HCT116 (cell line): ENCODE measurements around the gene TOLLIP. TPM values are rescaled to one million over a fixed set of nuclear protein-coding genes. Genes with fewer than 3 reads are reported as not detected.

Experiments used
- ATAC-seq: fragments of 200-7000 bp; cut with Tn5 transposase; 2 replicates; pipeline ENCODE4 v1.9.1; 2020; ENCODE audit warnings: mild to moderate bottlenecking, moderate library complexity
- BruUV-seq: library from RNA; stranded (reverse); fragments of 400-500 nt; replicated peaks from 2 replicates; lab custom pipeline; 2021; lab: Mats Ljungman, UMichigan
- CTCF ChIA-PET: fragments of 300-600 bp; sonication (Branson Sonifier 250); formaldehyde crosslinking; loops from one replicate; lab custom pipeline; 2021; ENCODE audit warnings: antibody characterized with exemption; lab: Charles Lee
- POLR2A ChIA-PET: fragments of 300-600, 350-600 bp; sonication (Branson Sonifier 250); formaldehyde crosslinking; loops from one replicate; lab custom pipeline; 2021; ENCODE audit warnings: antibody characterized with exemption; lab: Charles Lee
- RAD21 ChIA-PET, 2 experiments: fragments of 300-600 bp; sonication (Branson Sonifier 250); formaldehyde crosslinking; loops; one replicate each; lab custom pipeline; 2023; ENCODE audit warnings: low total read pairs in 2 of 2; ENCODE audit not compliant: uncharacterized antibody in 2 of 2, unreplicated experiment in 2 of 2, low non-redundant PET in 1 of 2; lab: Charles Lee
- DNase-seq: peaks from one replicate; pipeline ENCODE4 v3.0.0-alpha.2; 2010; ENCODE audit warnings: low read depth, low spot score
- H2AFZ ChIP-seq: fragments of 200-600 bp; shearing (Covaris generic), sonication (generic); 2 replicates; pipeline ENCODE4 v1.6.1; 2017; ENCODE audit warnings: low read depth, mixed run types, mixed read lengths, antibody characterized with exemption, low read length; ENCODE audit not compliant: poor library complexity, severe bottlenecking
- H3K27ac ChIP-seq: 2 replicates; pipeline ENCODE4 v1.5.1; 2012; ENCODE audit warnings: low read depth, low read length
- H3K27me3 ChIP-seq: fragments of 200-600 bp; sonication (generic); 2 replicates; pipeline ENCODE4 v1.6.1; 2016; ENCODE audit warnings: mixed run types, low read length, mixed read lengths; ENCODE audit not compliant: insufficient read depth
- H3K36me3 ChIP-seq, 2 experiments: fragments of 200-500 bp in 1 of 2; fragments of 200-600 bp in 1 of 2; sonication (Bioruptor generic) in 1 of 2; sonication (generic) in 1 of 2; 2 replicates each; pipeline versions ENCODE4 v1.5.1 to v1.6.1; 2014 to 2016; ENCODE audit warnings: low read length in 2 of 2, inconsistent platforms in 1 of 2, mixed read lengths in 1 of 2, mixed run types in 1 of 2; ENCODE audit not compliant: insufficient read depth in 2 of 2, control insufficient read depth in 1 of 2
- H3K4me1 ChIP-seq, 2 experiments: fragments of 200-600 bp in 1 of 2; sonication (generic) in 1 of 2; 2 replicates each; pipeline versions ENCODE4 v1.5.1 to v1.6.1; 2012 to 2017; ENCODE audit warnings: low read length in 2 of 2, inconsistent platforms in 1 of 2, mild to moderate bottlenecking in 1 of 2, mixed read lengths in 1 of 2, mixed run types in 1 of 2, moderate library complexity in 1 of 2; ENCODE audit not compliant: insufficient read depth in 2 of 2, control insufficient read depth in 1 of 2
- H3K4me2 ChIP-seq: fragments of 200-600 bp; sonication (generic); 2 replicates; pipeline ENCODE4 v1.6.1; 2017; ENCODE audit warnings: mixed run types, low read length, mixed read lengths
- H3K4me3 ChIP-seq, 2 experiments: fragments of 200-600 bp in 1 of 2; sonication (generic) in 1 of 2; replicated peaks in 1 of 2; 2 replicates each; pipeline ENCODE4 v1.5.1; 2011 to 2016; ENCODE audit warnings: low read length in 2 of 2, control low read depth in 1 of 2, low read depth in 1 of 2, mild to moderate bottlenecking in 1 of 2, mixed read lengths in 1 of 2, mixed run types in 1 of 2
- H3K79me2 ChIP-seq: fragments of 200-600 bp; sonication (generic); 2 replicates; pipeline ENCODE4 v1.6.1; 2017; ENCODE audit warnings: mild to moderate bottlenecking, mixed run types, low read length, moderate library complexity, mixed read lengths; ENCODE audit not compliant: insufficient read depth
- H3K9ac ChIP-seq: fragments of 200-600 bp; sonication (generic); 2 replicates; pipeline ENCODE4 v1.6.1; 2016; ENCODE audit warnings: low read length, mixed read lengths
- H3K9me2 ChIP-seq: fragments of 200-600 bp; sonication (generic), shearing (Covaris generic); 2 replicates; pipeline ENCODE4 v1.6.1; 2017; ENCODE audit warnings: mixed run types, mild to moderate bottlenecking, moderate library complexity; ENCODE audit not compliant: insufficient read depth
- H3K9me3 ChIP-seq, 2 experiments: fragments of 200-500 bp in 1 of 2; fragments of 200-600 bp in 1 of 2; sonication (Bioruptor generic) in 1 of 2; sonication (generic) in 1 of 2; 2 replicates each; pipeline ENCODE4 v1.6.1; 2014 to 2017; ENCODE audit warnings: low read length in 2 of 2, mixed read lengths in 2 of 2, inconsistent platforms in 1 of 2, low read depth in 1 of 2, mild to moderate bottlenecking in 1 of 2, mixed run types in 1 of 2, moderate library complexity in 1 of 2; ENCODE audit not compliant: control insufficient read depth in 1 of 2, insufficient read depth in 1 of 2
- H4K20me1 ChIP-seq: fragments of 200-600 bp; sonication (generic), shearing (Covaris generic); 2 replicates; pipeline ENCODE4 v1.6.1; 2017; ENCODE audit warnings: mixed run types, mild to moderate bottlenecking, moderate library complexity; ENCODE audit not compliant: insufficient read depth
- EGR1 ChIP-seq: IDR thresholded peaks from 2 replicates; pipeline ENCODE4 v1.6.1; 2012; ENCODE audit warnings: low read depth
- EZH2 ChIP-seq: fragments of 200-600 bp; sonication (generic); IDR thresholded peaks from 2 replicates; pipeline ENCODE4 v1.6.1; 2017; ENCODE audit warnings: antibody characterized with exemption, mixed run types
- EZH2phosphoT487 ChIP-seq: fragments of 200-600 bp; IDR thresholded peaks from 2 replicates; pipeline ENCODE4 v1.6.1; 2018; ENCODE audit warnings: antibody characterized with exemption, borderline replicate concordance
- FOSL1 ChIP-seq: IDR thresholded peaks from 2 replicates; pipeline ENCODE4 v1.6.1; 2012; ENCODE audit warnings: low read depth
- POLR2A ChIP-seq: IDR thresholded peaks from 2 replicates; pipeline ENCODE4 v1.7.0; 2011; ENCODE audit warnings: borderline replicate concordance; ENCODE audit not compliant: insufficient read depth, insufficient read length; ENCODE audit errors: extremely low read depth
- POLR2AphosphoS5 ChIP-seq: IDR thresholded peaks from 2 replicates; pipeline ENCODE4 v1.6.1; 2011; ENCODE audit warnings: mild to moderate bottlenecking, low read depth, low read length, moderate library complexity
- RAD21 ChIP-seq: IDR thresholded peaks from 2 replicates; pipeline ENCODE4 v1.6.1; 2012; ENCODE audit warnings: low read depth, mild to moderate bottlenecking
- SIN3A ChIP-seq: IDR thresholded peaks from 2 replicates; pipeline ENCODE4 v1.6.1; 2012; ENCODE audit warnings: low read depth
- YY1 ChIP-seq: IDR thresholded peaks from 2 replicates; pipeline ENCODE4 v1.6.1; 2011; ENCODE audit warnings: low read length, low read depth, moderate library complexity, mild to moderate bottlenecking; ENCODE audit not compliant: insufficient replicate concordance; ENCODE audit errors: extremely low read depth
- intact Hi-C: fragments of 100-400 bp; cut with micrococcal nuclease; formaldehyde crosslinking; loops from 2 replicates; pipeline ENCODE4 v1.10.0; 2022
- total RNA-seq: library from RNA; stranded (reverse); gene quantifications from one replicate; pipeline ENCODE4 v1.2.1, GENCODE V29; 2021; ENCODE audit not compliant: unreplicated experiment
- TF ChIP-seq, protein P1 (sequence below): IDR thresholded peaks from 2 replicates; pipeline ENCODE4 v1.6.1; 2012
- TF ChIP-seq, protein P2 (sequence below), 3 experiments: fragments of 200-600 bp in 1 of 3; sonication (generic) in 1 of 3; IDR thresholded peaks in 2 of 3; conservative IDR thresholded peaks in 1 of 3; 2 replicates each; pipeline ENCODE4 v1.5.1; 2012 to 2017; ENCODE audit warnings: low read depth in 2 of 3, low read length in 2 of 3, antibody characterized with exemption in 1 of 3, borderline replicate concordance in 1 of 3, control low read depth in 1 of 3, mild to moderate bottlenecking in 1 of 3, mixed read lengths in 1 of 3, mixed run types in 1 of 3, moderate library complexity in 1 of 3; ENCODE audit not compliant: insufficient read depth in 1 of 3
- TF ChIP-seq, protein P3 (sequence below): IDR thresholded peaks from 2 replicates; pipeline ENCODE4 v1.6.1; 2012; ENCODE audit warnings: low read depth

The TOLLIP gene
- total RNA-seq, 1 experiment from 2014 or later = 28.5 TPM

DNA sequence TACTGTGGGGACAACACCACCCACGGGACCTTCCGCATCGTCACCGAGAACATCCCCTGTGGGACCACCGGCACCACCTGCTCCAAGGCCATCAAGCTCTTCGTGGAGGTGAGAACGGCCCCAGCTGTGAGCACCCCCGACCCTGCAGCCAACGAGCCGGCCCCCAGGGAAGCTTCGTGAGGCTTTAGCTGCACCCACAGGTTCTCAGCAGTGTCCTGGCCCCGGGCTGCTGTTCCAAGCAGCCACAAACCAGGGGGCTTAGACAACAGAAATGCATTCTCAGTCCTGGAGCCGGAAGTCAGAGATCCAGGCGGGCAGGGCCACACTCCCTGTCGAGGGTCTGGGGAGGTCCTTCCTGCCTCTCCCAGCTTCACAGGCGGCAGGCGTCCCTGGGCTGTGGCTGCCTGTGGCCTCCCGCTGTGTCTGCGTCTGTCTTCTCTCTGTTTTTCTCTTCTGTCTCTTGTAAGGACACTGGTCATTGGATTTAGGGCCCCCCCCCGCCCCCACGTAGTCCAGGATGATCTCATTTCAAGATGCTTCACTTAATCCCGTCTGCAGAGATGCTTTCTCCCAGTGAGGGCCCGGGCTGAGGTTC, 74.0 kb downstream of the TOLLIP start:
- no peak for ATAC-seq
- Histone ChIP-seq H3K9me3 (no peaks in the 10 kb centered on the region), H3K27me3 (no peaks in the 10 kb centered on the region), H3K36me3 (no peaks in the 10 kb centered on the region), H3K4me2 (no peak overlapping the region), H3K27ac (no peak overlapping the region), H3K4me1 (peaks cover 0 to 6% of the 10 kb centered on the region in 2 experiments; a peak in 1 of 4 replicates), H3K4me3 (no peak overlapping the region), H3K79me2 (no peaks in the 10 kb centered on the region), H3K9ac (no peak overlapping the region), H3K9me2 (no peaks in the 10 kb centered on the region), H2AFZ (no peak overlapping the region), H4K20me1 (no peaks in the 10 kb centered on the region)
- no TSS peak for BruUV-seq
- ChIA-PET POLR2A (no interaction called here), CTCF (no interaction called here), RAD21 (no interaction called here)
- intact Hi-C loops = no loop called here
- DNase-seq = no peak
- TF ChIP-seq, protein P1, sequence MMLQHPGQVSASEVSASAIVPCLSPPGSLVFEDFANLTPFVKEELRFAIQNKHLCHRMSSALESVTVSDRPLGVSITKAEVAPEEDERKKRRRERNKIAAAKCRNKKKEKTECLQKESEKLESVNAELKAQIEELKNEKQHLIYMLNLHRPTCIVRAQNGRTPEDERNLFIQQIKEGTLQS = no peak

DNA sequence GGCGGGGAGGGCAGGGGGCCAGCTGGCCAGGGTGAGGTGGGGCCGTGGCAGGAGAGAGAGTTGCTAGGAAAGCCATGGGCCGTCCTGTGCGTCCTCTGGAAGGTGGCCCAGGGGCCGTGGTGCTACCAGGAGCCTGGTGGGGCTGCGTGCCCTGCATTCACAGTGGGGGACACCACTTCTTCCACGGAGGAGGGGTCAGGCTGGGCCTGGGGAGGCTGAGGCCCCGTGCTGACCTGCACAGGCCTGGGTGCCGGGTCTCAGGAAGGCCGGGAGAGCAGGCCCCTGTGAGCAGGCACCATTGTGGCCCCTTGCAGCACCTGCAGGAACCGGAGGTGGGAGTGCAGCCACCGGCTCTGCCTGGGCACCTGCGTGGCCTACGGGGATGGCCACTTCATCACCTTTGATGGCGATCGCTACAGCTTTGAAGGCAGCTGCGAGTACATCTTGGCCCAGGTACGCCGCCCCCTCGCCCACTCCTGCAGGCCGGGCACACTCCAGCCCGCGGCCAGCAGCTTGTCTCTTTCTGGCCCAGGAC, 74.6 kb downstream of the TOLLIP start:
- no TSS peak for BruUV-seq
- no peak for ATAC-seq
- Histone ChIP-seq H3K79me2 (no peaks in the 10 kb centered on the region), H3K36me3 (no peaks in the 10 kb centered on the region), H3K4me2 (no peak overlapping the region), H4K20me1 (no peaks in the 10 kb centered on the region), H3K27ac (no peak overlapping the region), H3K9me3 (no peaks in the 10 kb centered on the region), H3K4me1 (peaks cover 0 to 6% of the 10 kb centered on the region in 2 experiments; a peak in 1 of 4 replicates), H3K27me3 (no peaks in the 10 kb centered on the region), H3K9me2 (no peaks in the 10 kb centered on the region), H3K4me3 (no peak overlapping the region), H2AFZ (no peak overlapping the region), H3K9ac (no peak overlapping the region)
- POLR2A ChIA-PET = no interaction called here
- intact Hi-C loops = no loop called here
- no peak for DNase-seq
- TF ChIP-seq RAD21 (no peak), EZH2phosphoT487 (no peak), EZH2 (no peak), EGR1 (no peak), POLR2AphosphoS5 (no peak), SIN3A (no peak), YY1 (no peak), POLR2A (no peak), FOSL1 (no peak)
- TF ChIP-seq, protein P1 = no peak
- TF ChIP-seq, protein P2, sequence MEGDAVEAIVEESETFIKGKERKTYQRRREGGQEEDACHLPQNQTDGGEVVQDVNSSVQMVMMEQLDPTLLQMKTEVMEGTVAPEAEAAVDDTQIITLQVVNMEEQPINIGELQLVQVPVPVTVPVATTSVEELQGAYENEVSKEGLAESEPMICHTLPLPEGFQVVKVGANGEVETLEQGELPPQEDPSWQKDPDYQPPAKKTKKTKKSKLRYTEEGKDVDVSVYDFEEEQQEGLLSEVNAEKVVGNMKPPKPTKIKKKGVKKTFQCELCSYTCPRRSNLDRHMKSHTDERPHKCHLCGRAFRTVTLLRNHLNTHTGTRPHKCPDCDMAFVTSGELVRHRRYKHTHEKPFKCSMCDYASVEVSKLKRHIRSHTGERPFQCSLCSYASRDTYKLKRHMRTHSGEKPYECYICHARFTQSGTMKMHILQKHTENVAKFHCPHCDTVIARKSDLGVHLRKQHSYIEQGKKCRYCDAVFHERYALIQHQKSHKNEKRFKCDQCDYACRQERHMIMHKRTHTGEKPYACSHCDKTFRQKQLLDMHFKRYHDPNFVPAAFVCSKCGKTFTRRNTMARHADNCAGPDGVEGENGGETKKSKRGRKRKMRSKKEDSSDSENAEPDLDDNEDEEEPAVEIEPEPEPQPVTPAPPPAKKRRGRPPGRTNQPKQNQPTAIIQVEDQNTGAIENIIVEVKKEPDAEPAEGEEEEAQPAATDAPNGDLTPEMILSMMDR (IDR thresholded peaks at IDR 0.05 in 2 of 3, conservative IDR thresholded peaks at IDR 0.05 in 1 of 3; ENCODE audit: borderline replicate concordance in 1 of 3, insufficient read depth in 1 of 3, low read depth in 2 of 3, low read length in 2 of 3) = no peak
- TF ChIP-seq, protein P3, sequence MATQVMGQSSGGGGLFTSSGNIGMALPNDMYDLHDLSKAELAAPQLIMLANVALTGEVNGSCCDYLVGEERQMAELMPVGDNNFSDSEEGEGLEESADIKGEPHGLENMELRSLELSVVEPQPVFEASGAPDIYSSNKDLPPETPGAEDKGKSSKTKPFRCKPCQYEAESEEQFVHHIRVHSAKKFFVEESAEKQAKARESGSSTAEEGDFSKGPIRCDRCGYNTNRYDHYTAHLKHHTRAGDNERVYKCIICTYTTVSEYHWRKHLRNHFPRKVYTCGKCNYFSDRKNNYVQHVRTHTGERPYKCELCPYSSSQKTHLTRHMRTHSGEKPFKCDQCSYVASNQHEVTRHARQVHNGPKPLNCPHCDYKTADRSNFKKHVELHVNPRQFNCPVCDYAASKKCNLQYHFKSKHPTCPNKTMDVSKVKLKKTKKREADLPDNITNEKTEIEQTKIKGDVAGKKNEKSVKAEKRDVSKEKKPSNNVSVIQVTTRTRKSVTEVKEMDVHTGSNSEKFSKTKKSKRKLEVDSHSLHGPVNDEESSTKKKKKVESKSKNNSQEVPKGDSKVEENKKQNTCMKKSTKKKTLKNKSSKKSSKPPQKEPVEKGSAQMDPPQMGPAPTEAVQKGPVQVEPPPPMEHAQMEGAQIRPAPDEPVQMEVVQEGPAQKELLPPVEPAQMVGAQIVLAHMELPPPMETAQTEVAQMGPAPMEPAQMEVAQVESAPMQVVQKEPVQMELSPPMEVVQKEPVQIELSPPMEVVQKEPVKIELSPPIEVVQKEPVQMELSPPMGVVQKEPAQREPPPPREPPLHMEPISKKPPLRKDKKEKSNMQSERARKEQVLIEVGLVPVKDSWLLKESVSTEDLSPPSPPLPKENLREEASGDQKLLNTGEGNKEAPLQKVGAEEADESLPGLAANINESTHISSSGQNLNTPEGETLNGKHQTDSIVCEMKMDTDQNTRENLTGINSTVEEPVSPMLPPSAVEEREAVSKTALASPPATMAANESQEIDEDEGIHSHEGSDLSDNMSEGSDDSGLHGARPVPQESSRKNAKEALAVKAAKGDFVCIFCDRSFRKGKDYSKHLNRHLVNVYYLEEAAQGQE = no peak
- CTCF ChIA-PET = no interaction called here
- RAD21 ChIA-PET = no interaction called here
